Measurements from ENCODE around the gene ABCG1. TPM values are rescaled to one million over a fixed set of nuclear protein-coding genes. Genes with fewer than 3 reads are reported as not detected.

The ABCG1 gene
- total and polyA plus RNA-seq, 2 of the 4 experiments (the other 2 are of a cell fraction): 0.19 to 0.36 TPM

- BruUV-seq (replicated peaks): no TSS peak
- no peak overlapping the region; the same call in 1 of the 2 replicates for H2AK5ac ChIP-seq (ENCODE audit: low read depth, low read length)
- intact Hi-C loops (cut with micrococcal nuclease): no loop called here
Observed at GRCh38 chr21:42212266-42212665, 6.7 kb upstream of the ABCG1 start.

More at GRCh38 chr21:42212266-42212665, 6.7 kb upstream of the ABCG1 start:
- DNase-seq: no peak
- Histone ChIP-seq H3K56ac (ENCODE audit: extremely low read depth, insufficient read depth, low read length) (no peak overlapping the region), H3K4me3 (ENCODE audit: insufficient read depth, low read depth, low read length) (no peak overlapping the region), H2BK15ac (ENCODE audit: low read depth, low read length) (no peak overlapping the region), H4K91ac (ENCODE audit: insufficient read depth, low read depth, low read length) (no peak overlapping the region), H3K79me1 (ENCODE audit: low read depth in 1 of 2, low read length in 2 of 2) (no peaks in the 10 kb centered on the region), H4K20me1 (ENCODE audit: insufficient read depth, low read length) (no peaks in the 10 kb centered on the region), H4K5ac (ENCODE audit: low read depth, low read length) (no peak overlapping the region), H3K4me2 (ENCODE audit: low read depth, low read length) (no peak overlapping the region), H2BK120ac (ENCODE audit: low read depth, low read length) (no peak overlapping the region), H3K27ac (ENCODE audit: insufficient read depth, low read length) (no peak overlapping the region), H2AK9ac (replicated peaks; ENCODE audit: low read depth, low read length, poor library complexity) (no peak overlapping the region), H3K14ac (replicated peaks; ENCODE audit: low read depth, low read length) (no peak overlapping the region), H2BK5ac (ENCODE audit: low read depth, low read length, poor library complexity, severe bottlenecking) (no peak overlapping the region), H3K23ac (ENCODE audit: low read depth, low read length) (no peak overlapping the region), H3K9me1 (ENCODE audit: insufficient read depth, low read length) (no peaks in the 10 kb centered on the region), H2AFZ (replicated peaks; ENCODE audit: low read length, poor library complexity) (no peak overlapping the region), H3K36me3 (ENCODE audit: control insufficient read depth, insufficient read depth, low read length) (no peaks in the 10 kb centered on the region), H2BK20ac (ENCODE audit: low read depth, low read length) (no peak overlapping the region), H3K4me1 (ENCODE audit: control insufficient read depth, insufficient read depth, low read length) (peaks cover 2% of the 10 kb centered on the region; the same call in 1 of the 2 replicates), H3K9ac (ENCODE audit: low read depth, low read length) (no peak overlapping the region), H3K9me3 (ENCODE audit: control insufficient read depth, insufficient read depth, low read length) (peaks cover 9% of the 10 kb centered on the region), H3K18ac (ENCODE audit: low read depth, low read length) (no peak overlapping the region), H4K8ac (ENCODE audit: low read depth in 2 of 2, low read length in 2 of 2) (no peak overlapping the region), H3K27me3 (ENCODE audit: control insufficient read depth, insufficient read depth, low read length) (peaks cover 22% of the 10 kb centered on the region), H3K4ac (ENCODE audit: low read depth, low read length) (no peak overlapping the region)
- TF ChIP-seq MAZ (IDR thresholded peaks at IDR 0.05; ENCODE audit: borderline replicate concordance, low read depth, low read length) (no peak), NFE2L2 (IDR thresholded peaks at IDR 0.05; ENCODE audit: low read depth, low read length) (no peak), CTCF (conservative IDR thresholded peaks at IDR 0.05; ENCODE audit: low read depth, low read length) (no peak), BHLHE40 (IDR thresholded peaks at IDR 0.05; ENCODE audit: low read depth, low read length) (no peak), SMC3 (IDR thresholded peaks at IDR 0.05; ENCODE audit: low read depth, low read length) (no peak), MAFK (IDR thresholded peaks at IDR 0.05; ENCODE audit: low read depth, low read length) (no peak), FOS (IDR thresholded peaks at IDR 0.05; ENCODE audit: low read depth, low read length) (no peak), CEBPB (IDR thresholded peaks at IDR 0.05; ENCODE audit: low read depth, low read length) (no peak)
- ChIA-PET POLR2A (ENCODE audit: unreplicated experiment) (no interaction called here), CTCF (no interaction called here)
- in situ Hi-C loops (cut with MboI; ENCODE audit: low sequenced_read_pairs) (no loop called here), dilution Hi-C loops (cut with HindIII; ENCODE audit: low sequenced_read_pairs, unreplicated experiment) (no loop called here)
- 67% methylated on average over 3 of the region's 3 CpGs; no CpG with 5 or more reads in 1 of the 2 experiments for WGBS, 2 experiments (ENCODE audit: extremely low coverage in 2 of 2, insufficient read length in 1 of 2)
- no peak for ATAC-seq (ENCODE audit: low read depth)
